Midbrain (tissue), 1 donor: ENCODE data around the gene BTAF1.
"Not testable (repeated sequence)": the region's sequence is repeated elsewhere in the genome, so short reads cannot be mapped to it uniquely, and the experiment has no call there.

Experiments used
- DNase-seq: peaks from one replicate; lab custom pipeline; 2025; lab: John Stamatoyannopoulos, UW

BTAF1 gene

DNA sequence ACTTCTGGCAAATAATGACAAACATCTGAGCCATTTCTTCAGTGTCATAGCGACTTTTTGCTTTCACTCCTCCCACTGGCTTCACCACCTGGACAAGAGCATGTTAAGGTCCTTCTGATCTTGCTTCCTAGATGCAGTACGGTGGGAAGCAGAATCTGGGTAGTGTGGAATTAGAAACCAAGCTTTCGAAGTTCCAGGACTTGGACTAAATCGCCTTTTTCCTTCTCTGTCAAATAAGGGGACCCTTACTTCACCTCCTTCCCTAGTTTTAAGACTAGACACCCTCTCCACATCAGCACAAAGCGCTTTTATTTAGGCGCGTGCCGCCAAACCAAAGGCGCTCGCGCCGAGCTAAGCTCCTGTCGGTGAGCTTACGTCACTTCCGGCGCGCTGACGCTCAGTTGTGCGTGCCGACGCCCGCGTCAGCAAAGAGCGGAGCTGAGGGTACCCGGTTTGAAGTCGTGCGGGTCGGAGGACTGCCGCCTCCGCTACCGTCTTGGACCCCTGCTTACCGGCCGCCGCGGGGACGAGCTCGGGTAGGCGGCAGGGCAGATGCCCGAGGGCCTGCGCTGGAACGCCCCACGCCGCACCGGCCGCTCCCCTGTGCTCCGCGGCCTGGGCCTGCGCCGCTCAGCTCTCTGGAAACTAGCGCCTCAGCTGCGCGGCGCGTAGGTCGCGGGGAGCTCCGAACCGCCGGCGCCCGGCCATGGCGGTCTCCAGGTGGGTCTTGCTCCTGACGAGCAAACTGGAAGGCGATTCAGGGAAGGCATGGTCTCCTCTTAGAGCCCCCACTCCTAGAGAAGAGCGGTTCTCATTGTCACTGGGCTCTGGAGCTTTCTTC is at the start of gene BTAF1:
BTAF1 (plus strand) TSS at position 400 of the 841 bp plus-strand sequence; CDS start at position 707, 307 bp downstream.
- DNase-seq = peak; percentile 97

DNA sequence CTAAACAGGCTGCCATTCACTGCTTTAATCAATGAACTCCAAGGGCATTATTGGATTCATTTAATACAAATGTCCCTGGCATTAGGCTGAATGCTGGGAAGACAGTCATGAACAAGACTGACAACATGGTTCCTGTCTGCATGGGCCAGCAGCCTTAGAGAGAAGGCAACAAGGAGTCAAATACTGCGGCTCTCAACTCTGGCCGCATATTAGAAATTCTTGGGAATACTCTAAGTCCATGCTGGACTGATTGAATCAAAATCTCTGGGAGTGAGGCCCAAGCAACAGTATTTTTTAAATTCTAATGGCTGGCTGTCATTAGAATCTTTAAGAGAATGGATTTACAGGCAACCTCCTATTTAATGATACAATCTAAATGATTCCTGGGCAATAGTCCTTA is 48.4 kb upstream of the BTAF1 start:
- DNase-seq = no peak

DNA sequence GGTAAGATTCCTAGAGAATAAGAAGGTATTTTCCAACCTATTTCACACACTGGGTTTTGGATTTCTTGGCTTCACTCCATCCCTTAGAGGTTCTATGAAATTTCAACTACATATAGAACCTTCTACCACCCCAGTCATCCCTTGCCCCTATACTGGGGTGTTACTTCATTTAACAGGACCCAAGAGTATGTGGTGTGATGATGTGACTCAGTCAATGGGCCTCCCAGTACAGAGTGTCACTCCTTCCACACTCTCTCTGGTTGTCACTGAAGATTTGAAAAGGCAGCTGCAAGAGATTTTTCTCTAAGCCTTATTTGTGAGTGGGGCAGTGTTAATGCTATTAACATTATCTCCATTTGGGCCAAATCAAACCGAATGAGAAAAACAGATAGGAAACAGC is 47.8 kb upstream of the BTAF1 start:
- DNase-seq = no peak

DNA sequence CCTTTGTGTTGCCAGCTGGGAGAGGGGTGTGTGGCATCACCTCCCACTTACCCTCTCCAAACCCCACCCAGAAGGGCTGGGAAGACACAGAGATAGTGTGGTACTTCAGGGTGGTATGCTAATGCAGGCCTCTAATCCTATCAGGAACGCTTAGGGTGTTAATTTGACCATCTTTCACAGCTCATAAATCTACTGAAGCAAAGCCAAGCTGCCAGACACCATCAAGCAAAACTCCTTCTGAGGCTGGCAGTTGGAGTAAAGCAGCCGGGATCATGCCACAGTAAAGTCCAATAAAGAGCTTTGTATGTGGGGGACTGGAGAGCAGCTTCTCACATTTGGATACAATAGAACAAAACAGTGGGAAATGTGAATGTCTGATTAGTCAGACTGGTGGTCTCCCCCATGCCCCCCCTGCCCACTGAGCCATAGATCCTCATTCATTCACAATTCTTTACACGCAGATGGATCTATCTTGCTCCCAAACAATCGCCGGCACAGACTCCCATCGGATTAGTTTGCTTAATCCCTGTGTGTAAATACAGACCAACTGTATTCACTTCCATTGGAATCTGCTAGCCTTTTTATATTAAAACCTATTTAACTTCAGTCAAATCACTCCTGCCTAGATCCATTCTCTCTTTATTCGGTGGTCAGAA is 43.9 kb upstream of the BTAF1 start:
- no peak for DNase-seq

DNA sequence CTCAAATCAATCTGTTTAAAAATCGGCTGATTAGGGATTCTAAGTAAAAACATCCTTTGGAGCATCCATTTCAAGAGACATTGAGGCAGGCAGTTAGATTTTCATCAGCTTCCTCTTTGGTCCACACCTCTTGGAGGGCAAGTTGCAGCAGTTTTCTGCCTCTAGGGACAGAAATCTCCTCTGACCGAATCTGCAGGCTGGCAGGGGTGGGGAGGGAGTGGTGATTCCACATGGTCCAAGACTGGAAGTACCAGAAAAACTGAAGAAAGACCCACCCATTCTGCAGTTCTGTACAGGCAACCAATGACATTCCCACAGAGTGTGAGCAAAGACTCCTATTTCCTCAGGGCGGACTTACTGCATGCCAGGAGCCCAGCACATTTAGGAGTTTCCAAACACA is 43.3 kb upstream of the BTAF1 start:
- no peak for DNase-seq

DNA sequence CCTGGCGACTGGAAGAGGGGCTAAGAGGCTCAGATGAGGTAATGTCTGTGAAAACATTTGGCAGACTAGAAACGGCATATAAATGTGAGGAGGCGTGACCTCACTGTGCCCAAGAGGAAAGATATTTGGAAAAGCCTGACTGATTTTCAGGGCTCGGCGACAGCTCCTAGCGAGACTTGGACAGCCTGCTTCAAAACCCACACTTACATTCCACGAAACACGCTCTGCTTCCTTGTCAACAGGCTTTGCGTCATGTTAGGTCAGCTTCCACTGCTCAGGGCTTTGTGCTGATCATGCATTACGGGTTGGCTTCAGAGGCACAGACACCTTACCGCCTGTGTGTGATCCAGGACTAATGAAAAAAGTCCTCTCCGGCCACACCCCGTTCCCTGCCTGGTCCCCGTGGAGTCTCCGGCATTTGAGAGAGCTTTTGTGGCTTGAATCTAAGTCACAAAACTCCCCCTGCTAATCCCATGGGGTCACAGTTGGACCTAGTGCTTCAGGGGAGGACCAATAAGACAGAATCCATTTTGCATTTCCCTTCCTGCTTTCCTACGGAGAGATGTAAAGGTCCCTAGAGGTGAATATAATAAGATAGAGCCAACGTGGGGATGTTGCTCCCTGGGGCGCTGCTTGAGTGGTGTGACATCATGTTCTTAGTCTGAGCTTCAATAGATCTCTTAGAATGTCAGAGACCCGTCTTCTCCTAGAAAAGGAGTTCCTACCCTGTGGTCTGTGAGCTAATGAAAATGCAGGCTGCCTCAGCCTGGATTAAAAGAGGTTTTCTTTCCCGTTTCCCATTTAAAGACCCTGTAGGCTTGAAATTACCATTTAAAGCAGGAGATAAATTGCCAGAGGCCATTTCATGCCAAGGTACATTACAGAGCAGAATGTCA is 39.8 kb upstream of the BTAF1 start:
- DNase-seq = peak; percentile 9

DNA sequence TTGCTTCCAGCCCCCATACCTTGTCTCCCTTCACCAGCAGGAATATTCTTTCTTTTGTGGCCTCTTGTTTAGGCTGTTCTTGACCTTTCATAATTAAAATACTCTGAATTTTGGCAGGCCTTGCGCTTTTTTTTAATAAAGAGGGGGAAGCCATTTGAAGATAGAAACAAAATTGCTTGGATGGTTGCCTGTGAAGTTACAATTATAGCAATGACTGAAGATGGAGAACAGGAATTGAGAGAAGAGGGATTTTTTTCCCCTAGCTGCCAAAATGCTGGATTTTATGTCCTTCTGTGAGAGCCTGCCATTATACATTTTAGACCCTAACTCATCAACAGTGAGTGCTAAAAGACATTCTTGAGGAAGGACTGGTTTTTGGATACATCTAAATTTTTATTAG is 39.0 kb upstream of the BTAF1 start:
- no peak for DNase-seq

DNA sequence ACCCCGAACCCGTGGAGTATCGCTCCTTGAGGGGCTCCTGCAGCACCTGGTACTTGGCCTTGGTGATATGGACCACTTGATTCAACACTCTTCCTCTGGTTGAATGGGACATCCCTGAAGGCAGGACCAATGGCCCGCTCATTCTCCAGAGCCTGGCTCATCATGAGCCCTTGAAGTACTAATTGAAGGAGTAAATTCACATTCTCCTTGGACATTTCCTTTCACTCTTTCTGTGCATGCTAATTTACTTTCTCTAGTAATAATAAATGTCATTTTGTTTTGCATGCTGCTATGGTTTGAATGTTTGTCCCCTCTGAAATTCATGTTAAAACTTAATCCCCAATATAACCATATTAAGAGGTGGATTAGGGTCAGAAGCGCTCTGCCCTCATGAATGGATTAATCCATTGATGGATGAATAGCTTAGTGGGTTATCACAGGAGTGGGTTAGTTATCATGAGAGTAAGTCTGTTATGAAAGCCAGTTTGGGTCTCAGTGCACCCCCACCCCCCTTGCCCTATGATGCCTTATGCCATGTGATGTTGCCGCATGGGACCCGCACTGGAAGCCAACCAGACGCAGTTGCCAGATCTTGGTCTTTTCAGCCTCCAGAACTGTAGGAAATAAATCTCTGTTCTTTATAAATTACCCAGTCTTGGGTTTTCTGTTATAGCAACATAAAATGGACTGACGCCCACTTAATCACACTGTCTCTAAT is 38.0 kb upstream of the BTAF1 start:
- DNase-seq = no peak

DNA sequence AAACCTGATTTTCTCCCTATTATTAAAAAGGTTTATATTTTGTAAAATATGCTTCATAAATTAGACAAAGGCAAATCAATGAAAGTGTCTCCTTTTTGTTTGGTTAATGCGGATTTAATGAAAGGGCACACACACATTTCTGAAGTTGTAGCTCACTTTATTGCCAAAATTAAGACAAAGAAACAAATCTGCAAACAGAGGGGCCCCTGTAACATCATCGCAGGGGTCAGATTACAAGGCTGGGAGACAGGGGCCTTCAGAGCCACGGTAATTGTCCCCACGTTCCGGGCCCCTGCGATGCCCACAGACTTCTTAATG is 36.7 kb upstream of the BTAF1 start:
- no peak for DNase-seq

DNA sequence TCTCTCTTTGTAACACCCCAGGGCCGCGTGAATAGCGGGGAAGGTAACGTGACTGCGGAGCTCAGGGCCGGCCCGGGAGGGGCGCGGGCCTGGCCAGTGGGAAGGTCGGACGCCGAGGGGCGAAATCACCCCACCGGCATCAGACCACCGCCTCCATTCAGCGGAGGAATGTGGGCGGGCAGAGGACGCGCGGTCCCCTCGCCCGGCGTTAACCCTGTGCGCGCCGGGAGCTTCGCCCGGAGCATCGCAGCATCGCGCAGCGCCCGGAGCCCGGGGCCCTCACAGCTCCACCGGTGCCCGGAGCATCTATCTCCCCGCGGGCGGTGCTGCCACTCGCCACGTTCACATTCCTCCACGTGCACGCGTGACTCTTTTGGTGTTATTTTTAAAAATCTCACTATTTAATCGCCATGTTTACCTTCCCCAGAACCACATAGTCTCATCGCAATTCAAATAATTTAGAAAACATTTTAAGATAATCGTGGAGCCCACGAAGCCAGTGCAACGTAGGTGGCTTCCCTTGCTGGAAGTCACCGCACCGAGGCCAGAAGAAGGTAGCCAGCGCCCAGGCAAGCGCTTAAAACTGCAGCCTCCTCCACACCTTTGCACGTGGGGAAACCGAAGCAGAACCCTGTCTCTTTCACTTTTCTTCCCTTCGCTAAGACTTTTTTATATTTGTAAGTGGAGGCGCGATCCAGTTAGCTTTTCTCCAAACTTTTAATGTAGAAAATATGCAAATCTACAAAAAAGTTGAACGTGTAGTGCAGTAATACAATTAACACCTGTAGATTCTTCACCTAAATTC is 36.1 kb upstream of the BTAF1 start:
- peak; percentile 25 for DNase-seq

DNA sequence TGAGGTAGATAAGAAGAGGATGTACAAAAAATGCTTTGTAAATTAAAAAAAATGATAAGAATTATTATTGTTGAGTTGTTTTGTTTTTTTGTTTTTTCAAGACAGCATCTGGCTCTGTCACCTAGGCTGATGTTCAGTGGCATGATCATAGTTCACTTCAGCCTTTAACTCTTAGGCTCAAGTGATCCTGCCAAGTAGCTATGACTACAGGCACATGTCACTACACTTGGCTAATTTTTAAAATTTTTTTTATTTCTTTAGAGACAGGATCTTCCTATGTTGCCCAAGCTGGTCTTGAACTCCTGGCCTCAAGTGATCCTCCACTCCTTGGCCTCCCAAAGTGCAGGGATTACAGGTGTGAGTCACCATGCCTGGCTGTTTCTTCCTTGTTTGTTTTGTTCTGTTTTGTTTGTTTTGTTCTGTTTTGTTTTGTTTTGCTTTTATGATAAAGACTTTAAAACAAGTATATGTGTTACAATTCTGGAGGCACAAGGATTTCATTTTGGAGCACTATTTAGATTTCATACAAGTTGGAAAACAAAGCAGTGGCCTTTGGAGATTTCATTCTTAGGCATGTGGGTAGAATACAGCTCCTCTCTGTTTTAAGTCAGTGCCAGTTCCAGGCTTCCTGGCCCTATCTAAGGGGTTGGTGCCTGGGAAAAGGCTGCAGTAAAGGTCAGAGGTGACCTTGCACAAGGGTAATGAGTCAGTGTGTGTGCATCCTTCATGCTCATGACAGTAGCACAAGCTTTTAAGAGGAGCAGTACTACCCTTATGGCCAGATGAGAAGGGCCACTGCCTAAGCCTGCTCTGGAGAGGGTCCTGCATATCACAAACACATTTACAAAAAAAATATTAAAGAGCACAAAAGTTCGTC is 32.2 kb upstream of the BTAF1 start:
- DNase-seq = no peak

DNA sequence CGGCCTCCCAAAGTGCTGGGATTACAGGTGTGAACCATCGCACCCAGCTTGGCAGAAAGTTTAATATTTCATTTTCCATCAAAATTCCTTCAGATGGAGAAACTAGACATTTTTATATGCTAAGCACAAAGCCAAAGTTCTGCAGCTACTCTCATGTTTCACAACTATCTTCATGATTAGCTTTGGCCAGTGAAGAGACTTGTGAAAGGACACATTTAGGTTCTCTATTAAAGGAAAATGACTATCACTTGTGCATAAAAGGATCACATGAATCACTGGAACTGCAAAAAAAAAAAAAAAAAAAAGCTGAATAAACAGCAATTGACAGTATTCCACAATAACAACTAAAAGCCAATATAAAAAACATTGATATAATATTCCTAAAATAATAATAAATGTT is 30.5 kb upstream of the BTAF1 start:
- no peak for DNase-seq

DNA sequence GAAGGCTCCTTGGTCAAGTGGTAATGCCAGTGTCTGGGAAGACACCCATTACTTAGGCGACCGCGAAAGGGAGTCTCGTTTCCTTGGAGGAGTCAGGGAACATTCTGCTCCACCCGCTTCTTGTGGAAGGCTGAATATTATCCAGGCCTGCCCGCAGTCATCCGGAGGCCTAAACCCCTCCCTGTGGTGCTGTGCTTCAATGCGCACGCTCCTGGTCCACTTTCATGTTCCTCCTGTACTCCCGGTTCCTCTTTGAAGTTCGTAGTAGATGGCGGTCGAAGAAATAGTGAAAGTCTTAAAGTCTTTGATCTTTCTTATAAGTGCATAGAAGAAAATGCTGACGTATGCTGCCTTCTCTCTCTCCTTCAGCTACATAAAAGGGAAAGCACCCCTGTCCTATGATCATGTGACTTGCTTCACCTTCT is 29.3 kb upstream of the BTAF1 start:
- not testable (repeated sequence) for DNase-seq

DNA sequence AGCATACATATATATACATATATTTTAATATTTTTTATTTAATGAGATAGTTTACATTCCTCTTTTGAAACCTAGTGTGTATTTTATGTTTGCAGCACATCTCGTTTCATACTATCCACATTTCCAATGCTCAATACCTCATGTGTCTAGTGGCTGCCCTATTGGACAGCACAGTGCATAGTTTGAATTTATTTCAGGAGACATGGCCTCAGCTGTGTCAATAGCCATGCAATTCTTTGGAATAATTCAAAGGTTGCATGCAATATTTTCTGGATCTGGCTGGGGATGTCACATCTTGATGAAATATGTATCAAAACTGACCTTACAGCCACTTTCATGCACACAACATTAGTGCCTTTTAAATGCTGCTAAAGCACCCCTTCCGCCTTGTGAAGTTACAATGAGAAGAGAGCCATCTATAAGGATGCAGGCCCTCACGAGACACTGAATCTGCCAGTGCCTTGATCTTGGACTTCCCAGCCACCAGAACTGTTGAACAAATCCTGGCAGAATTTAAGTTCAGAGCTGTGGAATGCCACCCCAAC is 27.3 kb upstream of the BTAF1 start:
- no peak for DNase-seq

DNA sequence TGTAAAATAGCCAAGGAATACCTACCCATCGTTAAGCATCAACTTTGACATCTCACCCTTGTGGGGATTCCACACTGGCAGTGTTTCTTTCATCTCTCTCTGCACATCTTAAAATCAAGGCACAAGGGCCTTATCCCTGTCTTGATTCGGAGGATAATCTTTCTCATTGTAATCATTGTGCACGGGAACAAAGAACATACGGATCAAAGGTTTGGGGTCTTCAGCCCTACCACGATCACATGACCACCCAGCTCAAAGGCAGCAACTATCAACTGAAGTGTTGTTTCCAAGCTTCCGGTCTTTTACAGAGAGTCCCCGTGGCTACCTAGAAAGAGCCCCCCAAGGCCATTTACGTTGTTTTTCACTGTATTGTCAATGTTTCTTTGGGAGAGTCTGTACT is 26.1 kb upstream of the BTAF1 start:
- DNase-seq = no peak

DNA sequence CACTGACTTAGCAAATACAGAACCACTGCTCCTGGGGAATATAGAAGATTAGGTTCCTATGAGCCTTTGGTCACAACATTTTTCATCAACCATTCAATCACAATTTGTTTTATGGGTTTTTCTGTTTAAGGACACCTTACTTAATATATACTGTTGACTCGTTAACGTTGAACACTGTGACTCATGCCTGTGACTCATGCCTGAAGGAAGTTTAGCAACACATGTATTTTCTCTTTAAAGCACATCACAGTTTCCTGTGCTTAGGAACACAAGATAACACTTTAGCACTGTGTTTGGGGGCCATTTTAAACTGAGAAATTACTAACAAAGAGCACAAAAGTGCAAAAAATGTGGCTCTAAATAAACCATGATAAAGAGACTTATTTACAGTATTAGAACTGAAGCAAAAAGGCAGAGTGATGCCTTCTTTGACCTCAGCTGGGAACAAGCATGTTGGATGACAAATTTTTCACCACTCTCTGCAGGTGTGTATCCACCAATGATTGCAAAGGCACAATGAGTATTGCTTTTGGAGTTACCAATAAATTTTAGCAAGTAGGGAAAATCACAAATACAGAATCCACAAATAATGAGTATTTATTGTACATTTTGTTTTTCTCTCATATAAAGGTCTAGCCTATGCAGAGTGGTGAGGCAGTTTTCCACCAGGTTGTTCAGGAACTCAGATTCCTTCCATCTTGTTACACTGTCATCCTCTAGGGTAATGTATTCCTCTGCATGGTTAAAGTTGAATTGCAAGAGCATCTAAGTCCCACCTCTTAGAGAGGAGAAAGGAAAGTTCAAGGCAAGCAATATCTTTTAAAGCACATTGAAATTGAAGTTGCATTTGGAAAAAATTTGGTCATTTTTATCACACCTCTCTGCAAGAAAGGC is 21.5 kb upstream of the BTAF1 start:
- DNase-seq = no peak

DNA sequence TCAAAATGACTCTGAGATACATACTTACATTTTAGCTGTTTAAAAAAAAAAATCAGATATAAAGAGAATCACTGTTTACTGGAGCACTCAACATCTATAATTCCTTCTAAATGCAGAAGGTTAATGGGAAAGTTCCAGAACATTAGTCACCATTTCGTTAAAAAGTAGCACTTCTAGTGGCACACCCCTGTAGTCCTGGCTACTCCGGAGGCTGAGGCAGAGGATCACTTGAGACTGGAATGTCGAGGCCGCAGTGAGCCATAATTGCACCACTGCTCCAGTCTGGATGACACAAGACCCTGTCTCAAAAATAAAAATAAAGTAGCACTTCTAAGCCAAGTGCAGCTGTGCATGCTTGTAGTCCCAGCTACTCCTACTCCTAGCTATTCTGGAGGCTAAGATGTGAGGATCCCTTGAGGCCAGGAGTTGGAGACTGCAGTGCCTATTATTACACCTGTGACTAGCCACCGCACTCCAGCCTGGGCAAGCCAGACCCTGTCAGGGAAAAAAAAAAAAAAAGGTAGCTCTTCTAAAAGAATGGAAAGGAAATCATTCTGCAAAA is 16.5 kb upstream of the BTAF1 start:
- no peak for DNase-seq

DNA sequence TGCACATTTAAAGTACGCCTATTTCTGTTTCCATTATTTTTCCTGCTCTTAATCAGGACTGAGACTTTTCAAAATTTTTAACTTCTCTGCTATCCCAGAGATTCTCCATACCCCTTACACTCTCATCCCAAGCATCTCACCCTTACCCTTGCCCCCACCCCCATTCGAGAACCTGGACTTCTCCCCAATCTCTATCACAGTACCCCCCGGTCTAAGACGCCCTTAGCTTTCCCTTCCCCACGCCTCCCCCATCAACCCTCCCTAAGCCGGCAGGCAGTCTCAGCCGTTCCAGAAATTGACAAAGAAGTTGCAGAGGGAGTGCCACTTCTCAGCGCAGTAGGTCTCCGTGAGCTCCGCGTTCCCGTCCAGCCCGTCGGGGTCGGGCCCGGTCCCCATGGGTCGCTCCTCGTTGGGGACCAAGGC is 15.6 kb upstream of the BTAF1 start:
- no peak for DNase-seq
